GM12878 (cell line): ENCODE measurements around the gene KIFC3. TPM values are rescaled to one million over a fixed set of nuclear protein-coding genes. Genes with fewer than 3 reads are reported as not detected.

Source experiments
- ATAC-seq: fragments of 200-7000 bp; cut with Tn5 transposase; 3 replicates; pipeline ENCODE4 v1.9.1; 2020; ENCODE audit warnings: mild to moderate bottlenecking, moderate library complexity
- BruUV-seq: library from RNA; stranded (reverse); fragments of 400-500 nt; replicated peaks from 2 replicates; lab custom pipeline; 2021; lab: Mats Ljungman, UMichigan
- CTCF ChIA-PET: fragments of 300-600 bp; sonication (Branson Sonifier 250); formaldehyde crosslinking; extraction: SDS; loops from one replicate; lab custom pipeline; 2021; ENCODE audit warnings: inconsistent platforms; lab: Yijun Ruan, JAX
- POLR2A ChIA-PET: fragments of 350-600 bp; formaldehyde crosslinking; extraction: SDS; loops from one replicate; lab custom pipeline; 2021; ENCODE audit warnings: inconsistent platforms; lab: Charles Lee
- RAD21 ChIA-PET: fragments of 300-600 bp; sonication (Branson Sonifier 250); formaldehyde crosslinking; loops from one replicate; lab custom pipeline; 2023; ENCODE audit warnings: antibody characterized with exemption; ENCODE audit not compliant: unreplicated experiment; lab: Charles Lee
- SMC1A ChIA-PET: fragments of 300-600 bp; sonication (Branson Sonifier 250); formaldehyde crosslinking; loops from one replicate; lab custom pipeline; 2023; ENCODE audit not compliant: unreplicated experiment, uncharacterized antibody; lab: Charles Lee
- DNase-seq: peaks from one replicate; pipeline ENCODE4 v3.0.0-alpha.2; 2011; ENCODE audit warnings: low read depth, low spot score
- FAIRE-seq: peaks from 3 replicates; lab custom pipeline; 2011; peaks lifted over from hg19 to GRCh38; lab: Jason Lieb, UNC
- H2AFZ ChIP-seq: 2 replicates; pipeline ENCODE4 v1.6.0; 2011; ENCODE audit warnings: low read depth, low read length, control low read depth; ENCODE audit not compliant: control insufficient read depth
- H3K27ac ChIP-seq: 2 replicates; pipeline ENCODE4 v1.5.1; 2011; ENCODE audit warnings: control low read depth; ENCODE audit not compliant: control insufficient read depth, insufficient read depth
- H3K27me3 ChIP-seq, 2 experiments: replicated peaks in 1 of 2; 2 replicates each; pipeline versions ENCODE4 v1.6.0 to v1.6.1; 2011; ENCODE audit warnings: low read length in 1 of 2; ENCODE audit not compliant: control insufficient read depth in 2 of 2, insufficient read depth in 2 of 2
- H3K36me3 ChIP-seq, 2 experiments: 2 replicates each; pipeline ENCODE4 v1.5.1; 2011; ENCODE audit warnings: low read length in 1 of 2; ENCODE audit not compliant: control insufficient read depth in 2 of 2, insufficient read depth in 2 of 2
- H3K4me1 ChIP-seq: 2 replicates; pipeline ENCODE4 v1.6.1; 2011; ENCODE audit warnings: mild to moderate bottlenecking, low read length, moderate library complexity, mixed read lengths; ENCODE audit not compliant: control insufficient read depth, insufficient read depth
- H3K4me2 ChIP-seq: 2 replicates; pipeline ENCODE4 v1.6.0; 2011; ENCODE audit warnings: control low read depth; ENCODE audit not compliant: control insufficient read depth, insufficient read depth
- H3K4me3 ChIP-seq: fragments of 200-600 bp; sonication (generic); 2 replicates; pipeline ENCODE4 v1.5.1; 2016
- H3K79me2 ChIP-seq: 2 replicates; pipeline ENCODE4 v1.6.0; 2011; ENCODE audit warnings: low read length; ENCODE audit not compliant: control insufficient read depth, insufficient read depth
- H3K9ac ChIP-seq: 2 replicates; pipeline ENCODE4 v1.8.0; 2011; ENCODE audit warnings: low read length, control low read depth, mixed read lengths; ENCODE audit not compliant: control insufficient read depth, insufficient read depth
- H3K9me3 ChIP-seq: replicated peaks from 3 replicates; pipeline ENCODE4 v1.5.1; 2011; ENCODE audit warnings: mild to moderate bottlenecking, low read length; ENCODE audit not compliant: control insufficient read depth, insufficient read depth
- H4K20me1 ChIP-seq: 2 replicates; pipeline ENCODE4 v1.6.0; 2011; ENCODE audit not compliant: control insufficient read depth, insufficient read depth
- ATF3 ChIP-seq: IDR thresholded peaks from 2 replicates; pipeline ENCODE4 v1.6.1; 2011; ENCODE audit warnings: low read depth, mild to moderate bottlenecking, low read length, moderate library complexity, borderline replicate concordance; ENCODE audit errors: extremely low read depth
- CBX5 ChIP-seq: sonication (generic); IDR thresholded peaks from 2 replicates; pipeline ENCODE4 v1.6.1; 2016; ENCODE audit warnings: low read depth, moderate library complexity, mild to moderate bottlenecking, inconsistent platforms
- EGR1 ChIP-seq, 2 experiments: IDR thresholded peaks; 1 replicate in 1 of 2; 2 replicates in 1 of 2; pipeline ENCODE4 v1.6.1; 2011 to 2012; ENCODE audit warnings: low read depth in 2 of 2, low read length in 2 of 2, borderline replicate concordance in 1 of 2, mild to moderate bottlenecking in 1 of 2, moderate library complexity in 1 of 2
- FOXM1 ChIP-seq: IDR thresholded peaks from 2 replicates; pipeline ENCODE4 v1.6.1; 2012; ENCODE audit warnings: low read depth, mild to moderate bottlenecking, inconsistent platforms, low read length, moderate library complexity
- HCFC1 ChIP-seq: fragments of 150-350 bp; IDR thresholded peaks from 2 replicates; pipeline ENCODE4 v1.6.1; 2014; ENCODE audit warnings: low read length
- HDAC2 ChIP-seq: fragments of 200-600 bp; sonication (generic); IDR thresholded peaks from 2 replicates; pipeline ENCODE4 v1.6.1; 2017
- JUNB ChIP-seq: IDR thresholded peaks from 2 replicates; pipeline ENCODE4 v1.6.1; 2016; ENCODE audit warnings: antibody characterized with exemption, mild to moderate bottlenecking
- MYB ChIP-seq: fragments of 150-350 bp; IDR thresholded peaks from 2 replicates; pipeline ENCODE4 v1.6.1; 2014; ENCODE audit warnings: mild to moderate bottlenecking, low read depth, low read length, borderline replicate concordance
- PML ChIP-seq: IDR thresholded peaks from 2 replicates; pipeline ENCODE4 v1.6.1; 2012; ENCODE audit warnings: low read length, inconsistent platforms
- SUZ12 ChIP-seq: fragments of 200-600 bp; sonication (generic); IDR thresholded peaks from one replicate; pipeline ENCODE4 v1.6.1; 2018; ENCODE audit warnings: antibody characterized with exemption, mild to moderate bottlenecking; ENCODE audit not compliant: unreplicated experiment
- TAF1 ChIP-seq: IDR thresholded peaks from 2 replicates; pipeline ENCODE4 v1.6.1; 2011; ENCODE audit warnings: mild to moderate bottlenecking, low read depth, low read length, borderline replicate concordance
- WRNIP1 ChIP-seq: IDR thresholded peaks from 2 replicates; pipeline ENCODE4 v1.6.1; 2011; ENCODE audit warnings: low read depth, low read length, improper control_type of control experiment, borderline replicate concordance
- ZNF274 ChIP-seq: IDR thresholded peaks from one replicate; pipeline ENCODE4 v1.8.0; 2011; ENCODE audit not compliant: insufficient read length, insufficient read depth
- ZNF384 ChIP-seq: IDR thresholded peaks from 2 replicates; pipeline ENCODE4 v1.6.1; 2012; ENCODE audit warnings: low read depth, mild to moderate bottlenecking, low read length, improper control_type of control experiment, borderline replicate concordance
- ZSCAN29 ChIP-seq: fragments of 450-650 bp; IDR thresholded peaks from 2 replicates; pipeline ENCODE4 v1.6.1; 2017; ENCODE audit warnings: mild to moderate bottlenecking, moderate library complexity
- WGBS: methylation state at CpG from one replicate; pipeline ENCODE4 v1.1.6; 2016; ENCODE audit warnings: low lambda C conversion rate; ENCODE audit not compliant: insufficient replicate concordance, insufficient coverage; ENCODE audit errors: missing lambda C conversion rate; 5-methylcytosine and 5-hydroxymethylcytosine counted together
- in situ Hi-C: fragments of 300-500 bp; cut with MboI; formaldehyde crosslinking; loops from 9 replicates; pipeline ENCODE4 v1.14.3; 2018; ENCODE audit warnings: mixed read lengths
- intact Hi-C: fragments of 100-400 bp; cut with micrococcal nuclease; formaldehyde crosslinking; loops from one replicate; pipeline ENCODE4 v1.14.2; 2022; ENCODE audit not compliant: unreplicated experiment
- polyA plus RNA-seq, 11 experiments: library from polyadenylated mRNA; depleted of rRNA in 4 of 11; unstranded in 6 of 11; stranded (reverse) in 5 of 11; fragments of >200 nt; fragmentation: Nextera tagmentation in 4 of 11; fragmentation: Illumina TruSeq in 1 of 11; extraction: Ambion mirVana in 4 of 11; extraction: Trizol in 1 of 11; gene quantifications; 1 replicate in 1 of 11; 2 replicates in 10 of 11; pipeline versions ENCODE4 v1.2.1 to v1.2.3, GENCODE V29; 2011 to 2016; ENCODE audit warnings: inconsistent platforms in 2 of 11, missing spikeins in 2 of 11, low read depth in 1 of 11
- total RNA-seq, 4 experiments: library from RNA; depleted of rRNA in 3 of 4; stranded (reverse); fragments of >200 nt in 3 of 4; fragmentation: Illumina TruSeq in 1 of 4; extraction: Trizol in 1 of 4; gene quantifications; 2 replicates each; pipeline versions ENCODE4 v1.2.1 to v1.2.3, GENCODE V29; 2013 to 2021
- TF ChIP-seq, protein P1 (sequence below): fragments of 150-350 bp; IDR thresholded peaks from 2 replicates; pipeline ENCODE4 v1.6.1; 2016; ENCODE audit warnings: low read depth, low read length
- TF ChIP-seq, protein P2 (sequence below): IDR thresholded peaks from 2 replicates; pipeline ENCODE4 v1.6.1; 2012; ENCODE audit warnings: improper control_type of control experiment, low read depth, low read length; ENCODE audit not compliant: insufficient replicate concordance

The KIFC3 gene
- total and polyA plus RNA-seq, 10 of the 15 experiments (the other 5 are each of a cell fraction or from before 2014, with no cell fraction given), result 0.22 to 1.3 (median 0.26) TPM; not detected in 3

DNA sequence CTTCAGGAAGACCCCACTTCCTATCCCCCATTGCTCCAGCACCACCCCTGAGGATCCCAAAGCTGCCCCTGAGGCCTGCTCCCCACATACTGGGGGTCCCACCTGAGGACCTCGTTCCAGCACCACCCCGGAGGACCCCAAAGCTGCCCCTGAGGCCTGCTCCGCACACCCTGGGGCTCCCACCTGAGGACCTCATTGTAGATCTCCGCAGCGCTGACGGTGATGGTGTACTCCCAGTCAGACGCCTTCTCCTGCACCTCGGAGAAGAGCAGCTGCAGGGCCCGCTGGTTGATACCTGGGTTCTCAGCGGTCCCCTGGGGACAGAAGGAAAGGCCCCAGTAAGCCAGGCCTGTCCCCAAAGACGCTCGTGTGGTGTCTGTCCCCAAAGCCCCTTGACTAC is 40.3 kb downstream of the KIFC3 start:
- ChIA-PET RAD21 (no interaction called here), POLR2A (no interaction called here), SMC1A (interaction anchor here (0.5 kb wide), 1 partner anchor 32 kb away, joined by 4 read pairs; no protein-coding TSS in a partner anchor), CTCF (no interaction called here)
- no peak overlapping the region for H3K27ac ChIP-seq
- H3K79me2 ChIP-seq, result no peaks in the 10 kb centered on the region
- H2AFZ ChIP-seq, result no peak overlapping the region
- H4K20me1 ChIP-seq, result no peaks in the 10 kb centered on the region
- FAIRE-seq, result no peak
- H3K4me3 ChIP-seq, result no peak overlapping the region
- H3K9ac ChIP-seq, result no peak overlapping the region
- WGBS, result 31% methylated on average over 12 of the region's 12 CpGs
- no peak overlapping the region for H3K4me2 ChIP-seq
- H3K4me1 ChIP-seq, result no peaks in the 10 kb centered on the region
- H3K27me3 ChIP-seq, result no peaks in the 10 kb centered on the region
- intact Hi-C loops, result no loop called here
- TF ChIP-seq WRNIP1 (no peak), TAF1 (no peak), JUNB (no peak), PML (no peak), ZSCAN29 (no peak), MYB (no peak), ZNF384 (no peak), EGR1 (IDR thresholded peaks at IDR 0.05; ENCODE audit: borderline replicate concordance in 1 of 2, low read depth in 2 of 2, low read length in 2 of 2) (no peak), HDAC2 (no peak), CBX5 (no peak), ATF3 (no peak), FOXM1 (no peak), HCFC1 (no peak), SUZ12 (no peak), ZNF274 (no peak)
- TF ChIP-seq, protein P1, sequence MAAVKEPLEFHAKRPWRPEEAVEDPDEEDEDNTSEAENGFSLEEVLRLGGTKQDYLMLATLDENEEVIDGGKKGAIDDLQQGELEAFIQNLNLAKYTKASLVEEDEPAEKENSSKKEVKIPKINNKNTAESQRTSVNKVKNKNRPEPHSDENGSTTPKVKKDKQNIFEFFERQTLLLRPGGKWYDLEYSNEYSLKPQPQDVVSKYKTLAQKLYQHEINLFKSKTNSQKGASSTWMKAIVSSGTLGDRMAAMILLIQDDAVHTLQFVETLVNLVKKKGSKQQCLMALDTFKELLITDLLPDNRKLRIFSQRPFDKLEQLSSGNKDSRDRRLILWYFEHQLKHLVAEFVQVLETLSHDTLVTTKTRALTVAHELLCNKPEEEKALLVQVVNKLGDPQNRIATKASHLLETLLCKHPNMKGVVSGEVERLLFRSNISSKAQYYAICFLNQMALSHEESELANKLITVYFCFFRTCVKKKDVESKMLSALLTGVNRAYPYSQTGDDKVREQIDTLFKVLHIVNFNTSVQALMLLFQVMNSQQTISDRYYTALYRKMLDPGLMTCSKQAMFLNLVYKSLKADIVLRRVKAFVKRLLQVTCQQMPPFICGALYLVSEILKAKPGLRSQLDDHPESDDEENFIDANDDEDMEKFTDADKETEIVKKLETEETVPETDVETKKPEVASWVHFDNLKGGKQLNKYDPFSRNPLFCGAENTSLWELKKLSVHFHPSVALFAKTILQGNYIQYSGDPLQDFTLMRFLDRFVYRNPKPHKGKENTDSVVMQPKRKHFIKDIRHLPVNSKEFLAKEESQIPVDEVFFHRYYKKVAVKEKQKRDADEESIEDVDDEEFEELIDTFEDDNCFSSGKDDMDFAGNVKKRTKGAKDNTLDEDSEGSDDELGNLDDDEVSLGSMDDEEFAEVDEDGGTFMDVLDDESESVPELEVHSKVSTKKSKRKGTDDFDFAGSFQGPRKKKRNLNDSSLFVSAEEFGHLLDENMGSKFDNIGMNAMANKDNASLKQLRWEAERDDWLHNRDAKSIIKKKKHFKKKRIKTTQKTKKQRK, result no peak
- TF ChIP-seq, protein P2, sequence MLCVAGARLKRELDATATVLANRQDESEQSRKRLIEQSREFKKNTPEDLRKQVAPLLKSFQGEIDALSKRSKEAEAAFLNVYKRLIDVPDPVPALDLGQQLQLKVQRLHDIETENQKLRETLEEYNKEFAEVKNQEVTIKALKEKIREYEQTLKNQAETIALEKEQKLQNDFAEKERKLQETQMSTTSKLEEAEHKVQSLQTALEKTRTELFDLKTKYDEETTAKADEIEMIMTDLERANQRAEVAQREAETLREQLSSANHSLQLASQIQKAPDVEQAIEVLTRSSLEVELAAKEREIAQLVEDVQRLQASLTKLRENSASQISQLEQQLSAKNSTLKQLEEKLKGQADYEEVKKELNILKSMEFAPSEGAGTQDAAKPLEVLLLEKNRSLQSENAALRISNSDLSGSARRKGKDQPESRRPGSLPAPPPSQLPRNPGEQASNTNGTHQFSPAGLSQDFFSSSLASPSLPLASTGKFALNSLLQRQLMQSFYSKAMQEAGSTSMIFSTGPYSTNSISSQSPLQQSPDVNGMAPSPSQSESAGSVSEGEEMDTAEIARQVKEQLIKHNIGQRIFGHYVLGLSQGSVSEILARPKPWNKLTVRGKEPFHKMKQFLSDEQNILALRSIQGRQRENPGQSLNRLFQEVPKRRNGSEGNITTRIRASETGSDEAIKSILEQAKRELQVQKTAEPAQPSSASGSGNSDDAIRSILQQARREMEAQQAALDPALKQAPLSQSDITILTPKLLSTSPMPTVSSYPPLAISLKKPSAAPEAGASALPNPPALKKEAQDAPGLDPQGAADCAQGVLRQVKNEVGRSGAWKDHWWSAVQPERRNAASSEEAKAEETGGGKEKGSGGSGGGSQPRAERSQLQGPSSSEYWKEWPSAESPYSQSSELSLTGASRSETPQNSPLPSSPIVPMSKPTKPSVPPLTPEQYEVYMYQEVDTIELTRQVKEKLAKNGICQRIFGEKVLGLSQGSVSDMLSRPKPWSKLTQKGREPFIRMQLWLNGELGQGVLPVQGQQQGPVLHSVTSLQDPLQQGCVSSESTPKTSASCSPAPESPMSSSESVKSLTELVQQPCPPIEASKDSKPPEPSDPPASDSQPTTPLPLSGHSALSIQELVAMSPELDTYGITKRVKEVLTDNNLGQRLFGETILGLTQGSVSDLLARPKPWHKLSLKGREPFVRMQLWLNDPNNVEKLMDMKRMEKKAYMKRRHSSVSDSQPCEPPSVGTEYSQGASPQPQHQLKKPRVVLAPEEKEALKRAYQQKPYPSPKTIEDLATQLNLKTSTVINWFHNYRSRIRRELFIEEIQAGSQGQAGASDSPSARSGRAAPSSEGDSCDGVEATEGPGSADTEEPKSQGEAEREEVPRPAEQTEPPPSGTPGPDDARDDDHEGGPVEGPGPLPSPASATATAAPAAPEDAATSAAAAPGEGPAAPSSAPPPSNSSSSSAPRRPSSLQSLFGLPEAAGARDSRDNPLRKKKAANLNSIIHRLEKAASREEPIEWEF, result no peak
- H3K36me3 ChIP-seq, result no peaks in the 10 kb centered on the region; a peak in 1 of 4 replicates
- in situ Hi-C loops, result no loop called here
- no TSS peak for BruUV-seq
- no peak for ATAC-seq
- no peak for DNase-seq
- no peaks in the 10 kb centered on the region for H3K9me3 ChIP-seq
